ENCODE data around the gene SPTBN1. TPM values are rescaled to one million over a fixed set of nuclear protein-coding genes. Genes with fewer than 3 reads are reported as not detected.

SPTBN1 gene
- total RNA-seq, 2 experiments from 2014 or later: 132 to 183 TPM

DNA sequence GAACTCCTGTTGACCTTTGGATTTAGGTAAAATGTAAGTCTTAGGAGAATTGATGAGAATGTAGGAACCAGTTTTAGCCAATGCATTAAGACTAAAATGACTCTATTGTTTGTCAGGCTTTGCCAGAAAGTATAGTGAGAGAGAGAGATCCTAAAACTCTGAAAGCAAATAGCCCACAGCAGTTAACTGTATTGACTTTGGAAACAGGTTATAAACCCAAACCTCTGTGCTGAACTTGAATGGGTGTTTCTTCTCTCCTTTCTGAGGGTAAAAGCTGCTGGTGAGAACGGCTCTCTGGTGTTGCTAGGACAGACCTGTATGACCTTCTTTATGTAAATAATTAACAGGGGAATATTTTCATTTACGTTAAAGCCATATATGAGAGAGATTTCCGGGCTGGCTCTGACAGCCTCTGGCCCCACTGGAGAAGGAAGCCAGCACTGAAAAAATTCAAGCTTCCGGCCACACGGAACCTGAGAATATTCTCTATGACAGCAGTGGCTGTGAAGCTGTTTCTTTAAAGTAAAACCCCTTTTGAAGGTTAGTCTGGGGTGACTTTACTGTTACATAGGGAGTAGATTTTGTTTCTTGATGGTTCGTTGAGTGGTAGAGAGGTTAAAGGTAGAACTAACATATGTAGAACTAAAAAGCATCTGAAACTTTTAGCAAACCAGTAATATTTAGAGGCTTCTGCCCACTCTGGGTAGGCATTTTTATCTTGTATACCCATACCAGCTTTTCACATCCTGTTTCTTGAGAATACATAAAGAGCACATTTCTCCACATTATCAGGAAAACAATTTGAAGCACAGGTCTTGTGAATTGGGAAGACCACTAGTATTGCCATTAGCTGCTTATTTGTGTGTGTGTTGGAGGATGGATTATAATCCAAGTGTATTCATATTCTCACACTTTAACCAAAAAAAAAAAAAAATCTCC is 123.8 kb downstream of the SPTBN1 start:
- peak overlapping the region; percentile 3; the same call in 1 of the 2 replicates for H2AFZ ChIP-seq (ENCODE audit: low read length)
- CTCF ChIA-PET (ENCODE audit: unreplicated experiment): interaction anchor here (0.6 to 0.7 kb wide), 2 partner anchors 10 to 18 kb away, joined by 3 read pairs; no protein-coding TSS in a partner anchor
- no peaks in the 10 kb centered on the region for H3K36me3 ChIP-seq (ENCODE audit: insufficient read depth, low read length)
- DNase-seq (ENCODE audit: low spot score): peak; percentile 68
- POLR2A ChIA-PET: interaction anchor here (0.7 to 3.8 kb wide), 13 partner anchors 9 to 143 kb away, joined by 3 to 52 read pairs (median 9); no protein-coding TSS in a partner anchor
- H3K27ac ChIP-seq (ENCODE audit: low read depth, low read length, poor library complexity, severe bottlenecking): peak overlapping the region; percentile 83
- H3K4me1 ChIP-seq (ENCODE audit: insufficient read depth, low read length, poor library complexity, severe bottlenecking): peaks cover 95% of the 10 kb centered on the region
- no peak for TF ChIP-seq CTCF (conservative IDR thresholded peaks at IDR 0.05; ENCODE audit: low read length)
- no peak for TF ChIP-seq EZH2phosphoT487 (IDR thresholded peaks at IDR 0.05; ENCODE audit: borderline replicate concordance, low read depth, low read length)
- H3K4me2 ChIP-seq (ENCODE audit: low read length): peak overlapping the region; percentile 91
- peaks cover 16% of the 10 kb centered on the region; the same call in 1 of the 2 replicates for H4K20me1 ChIP-seq (ENCODE audit: insufficient read depth, low read length)
- TSS peak; percentile 5 for BruUV-seq (replicated peaks)
- H3K9me2 ChIP-seq (ENCODE audit: insufficient read depth, low read length): no peaks in the 10 kb centered on the region
- peak overlapping the region; percentile 62 for H3K4me3 ChIP-seq (ENCODE audit: low read depth, low read length, poor library complexity, severe bottlenecking)
- peaks cover 99% of the 10 kb centered on the region for H3K79me2 ChIP-seq (ENCODE audit: insufficient read depth, low read depth, low read length)
- H3K9me3 ChIP-seq (ENCODE audit: low read length): no peaks in the 10 kb centered on the region
- intact Hi-C loops (cut with micrococcal nuclease; ENCODE audit: unreplicated experiment): loop anchor here (1.0 kb wide), 2 partner anchors 10 to 20 kb away; no protein-coding TSS in a partner anchor

DNA sequence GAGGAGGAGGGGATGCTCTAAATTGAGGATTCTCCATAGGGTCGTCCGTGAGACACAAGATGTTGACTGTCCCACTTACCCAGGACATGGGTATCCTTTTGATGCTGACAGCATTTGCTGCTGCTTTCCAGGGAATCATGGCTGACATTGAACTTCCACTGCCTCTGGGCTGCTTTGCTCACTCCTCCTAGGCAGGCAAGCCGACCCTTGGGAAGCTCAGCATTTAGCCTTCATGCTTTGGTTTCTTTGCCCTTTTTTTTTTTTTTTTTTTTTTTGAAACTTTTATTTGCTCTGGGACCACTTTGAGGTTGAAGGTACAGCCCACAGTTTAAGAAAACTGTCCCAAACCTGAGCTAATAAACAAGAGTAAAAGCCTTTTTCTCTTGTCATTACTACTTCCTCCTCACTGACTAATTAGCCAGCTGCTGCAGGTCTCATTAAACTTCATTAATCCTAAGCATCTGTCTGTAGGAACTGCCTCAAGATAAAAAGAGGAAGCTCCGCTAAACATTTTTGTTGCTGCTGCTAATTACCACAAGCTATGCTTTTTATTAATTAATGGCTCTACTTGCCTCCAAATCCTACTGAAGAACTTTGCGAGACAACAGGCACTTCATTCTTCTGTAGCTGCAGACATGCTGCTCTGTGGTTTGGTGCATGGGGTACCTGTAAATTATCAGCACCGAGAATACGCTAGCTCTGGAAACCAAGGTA is 125.4 kb downstream of the SPTBN1 start:
- intact Hi-C loops (cut with micrococcal nuclease; ENCODE audit: unreplicated experiment): loop anchor here (1.0 kb wide), 1 partner anchor 53 kb away; no protein-coding TSS in a partner anchor
- DNase-seq (ENCODE audit: low spot score): peak; percentile 80
- H3K36me3 ChIP-seq (ENCODE audit: insufficient read depth, low read length): no peaks in the 10 kb centered on the region
- H3K9me3 ChIP-seq (ENCODE audit: low read length): no peaks in the 10 kb centered on the region
- peaks cover 99% of the 10 kb centered on the region for H3K79me2 ChIP-seq (ENCODE audit: insufficient read depth, low read depth, low read length)
- no TSS peak for BruUV-seq (replicated peaks)
- H3K4me3 ChIP-seq (ENCODE audit: low read depth, low read length, poor library complexity, severe bottlenecking): peak overlapping the region; percentile 57
- no peak for TF ChIP-seq EZH2phosphoT487 (IDR thresholded peaks at IDR 0.05; ENCODE audit: borderline replicate concordance, low read depth, low read length)
- TF ChIP-seq CTCF (conservative IDR thresholded peaks at IDR 0.05; ENCODE audit: low read length): no peak
- H3K9me2 ChIP-seq (ENCODE audit: insufficient read depth, low read length): no peaks in the 10 kb centered on the region
- peak overlapping the region; percentile 83 for H3K27ac ChIP-seq (ENCODE audit: low read depth, low read length, poor library complexity, severe bottlenecking)
- H3K4me2 ChIP-seq (ENCODE audit: low read length): peak overlapping the region; percentile 91
- H4K20me1 ChIP-seq (ENCODE audit: insufficient read depth, low read length): peaks cover 16% of the 10 kb centered on the region; the same call in 1 of the 2 replicates
- no peak overlapping the region for H2AFZ ChIP-seq (ENCODE audit: low read length)
- ChIA-PET POLR2A (interaction anchor here (0.6 to 3.8 kb wide), 25 partner anchors 9 to 868 kb away, joined by 3 to 52 read pairs (median 4); no protein-coding TSS in a partner anchor), CTCF (ENCODE audit: unreplicated experiment) (interaction anchor here (0.8 to 1.3 kb wide), 3 partner anchors 12 to 48 kb away, joined by 3 to 4 read pairs (median 4); no protein-coding TSS in a partner anchor)
- peaks cover 93% of the 10 kb centered on the region for H3K4me1 ChIP-seq (ENCODE audit: insufficient read depth, low read length, poor library complexity, severe bottlenecking)

All from OCI-LY7 (cell line).